Glutamatergic neuron (in vitro differentiated cells): ENCODE measurements around the gene TMEM9B. TPM values are rescaled to one million over a fixed set of nuclear protein-coding genes. Genes with fewer than 3 reads are reported as not detected.
"Not testable (repeated sequence)": the region's sequence is repeated elsewhere in the genome, so short reads cannot be mapped to it uniquely, and the experiment has no call there.

Source experiments
- DNase-seq: peaks from one replicate; pipeline ENCODE4 v3.0.0; 2022
- H3K27ac Mint-ChIP-seq: one replicate; pipeline ENCODE4 v1.8.0; 2020; ENCODE audit warnings: mild to moderate bottlenecking, mixed read lengths, inconsistent platforms; ENCODE audit not compliant: unreplicated experiment
- H3K27me3 Mint-ChIP-seq: one replicate; pipeline ENCODE4 v1.8.0; 2020; ENCODE audit warnings: mild to moderate bottlenecking, moderate library complexity, mixed read lengths, inconsistent platforms; ENCODE audit not compliant: unreplicated experiment
- H3K36me3 Mint-ChIP-seq: one replicate; pipeline ENCODE4 v1.8.0; 2020; ENCODE audit warnings: mild to moderate bottlenecking, mixed read lengths, inconsistent platforms; ENCODE audit not compliant: unreplicated experiment
- H3K4me1 Mint-ChIP-seq: one replicate; pipeline ENCODE4 v1.8.0; 2020; ENCODE audit warnings: mild to moderate bottlenecking, low read depth, mixed read lengths, inconsistent platforms; ENCODE audit not compliant: unreplicated experiment
- H3K4me3 Mint-ChIP-seq: one replicate; pipeline ENCODE4 v1.8.0; 2020; ENCODE audit warnings: mild to moderate bottlenecking, mixed read lengths, inconsistent platforms; ENCODE audit not compliant: unreplicated experiment
- H3K9me3 Mint-ChIP-seq: one replicate; pipeline ENCODE4 v1.8.0; 2020; ENCODE audit warnings: mild to moderate bottlenecking, moderate library complexity, mixed read lengths, inconsistent platforms; ENCODE audit not compliant: unreplicated experiment
- total RNA-seq: library from RNA; stranded (reverse); fragmentation: NEBNext Ultra II Directional; extraction: Animal tissue kit (Norgen Biotek cat#: 25700); gene quantifications from one replicate; pipeline ENCODE4 v1.2.1, GENCODE V29; 2021; ENCODE audit not compliant: unreplicated experiment
- TF ChIP-seq, protein P1 (sequence below): fragments of 200-600 bp; sonication (generic); IDR thresholded peaks from one replicate; pipeline ENCODE4 v1.5.0; 2021; ENCODE audit not compliant: partially characterized antibody, unreplicated experiment

TMEM9B gene
- total RNA-seq, 1 donor from 2014 or later: 31.3 TPM

DNA sequence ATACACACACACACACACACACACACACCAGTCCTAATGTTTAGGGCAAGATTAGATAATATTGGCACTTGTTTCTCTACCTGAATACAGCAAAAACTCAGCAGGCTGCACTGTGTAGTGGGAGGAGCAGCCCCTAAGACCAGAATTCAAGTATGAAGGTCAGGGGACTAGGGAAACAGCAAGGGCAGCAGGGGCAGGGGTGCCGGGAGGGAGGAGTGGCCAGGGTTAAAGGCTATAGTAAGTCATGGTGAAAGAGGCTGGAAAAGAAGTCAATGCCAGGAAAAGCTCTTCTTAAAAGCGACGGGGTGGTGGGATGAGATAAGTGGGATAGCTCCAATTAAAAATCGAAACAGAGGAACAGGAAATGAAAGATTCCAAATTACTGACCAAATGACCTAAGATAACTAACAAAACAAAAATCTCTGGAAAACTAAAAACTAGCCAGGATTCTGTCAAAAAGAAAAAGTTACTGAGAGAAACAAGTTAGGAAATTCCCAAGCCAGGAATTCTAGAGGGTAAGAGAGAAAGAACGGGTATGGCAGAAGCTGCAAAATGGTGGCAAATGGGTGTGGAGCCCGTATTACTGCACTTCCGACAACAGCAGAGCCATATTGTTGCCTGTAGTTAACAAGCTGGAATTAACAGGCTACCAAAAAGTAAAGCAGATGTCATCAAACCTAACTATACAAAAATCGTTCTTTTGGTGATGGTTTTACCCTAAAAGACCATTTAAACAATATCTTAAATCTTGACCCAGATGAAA, 22.7 kb downstream of the TMEM9B start:
- TF ChIP-seq, protein P1, sequence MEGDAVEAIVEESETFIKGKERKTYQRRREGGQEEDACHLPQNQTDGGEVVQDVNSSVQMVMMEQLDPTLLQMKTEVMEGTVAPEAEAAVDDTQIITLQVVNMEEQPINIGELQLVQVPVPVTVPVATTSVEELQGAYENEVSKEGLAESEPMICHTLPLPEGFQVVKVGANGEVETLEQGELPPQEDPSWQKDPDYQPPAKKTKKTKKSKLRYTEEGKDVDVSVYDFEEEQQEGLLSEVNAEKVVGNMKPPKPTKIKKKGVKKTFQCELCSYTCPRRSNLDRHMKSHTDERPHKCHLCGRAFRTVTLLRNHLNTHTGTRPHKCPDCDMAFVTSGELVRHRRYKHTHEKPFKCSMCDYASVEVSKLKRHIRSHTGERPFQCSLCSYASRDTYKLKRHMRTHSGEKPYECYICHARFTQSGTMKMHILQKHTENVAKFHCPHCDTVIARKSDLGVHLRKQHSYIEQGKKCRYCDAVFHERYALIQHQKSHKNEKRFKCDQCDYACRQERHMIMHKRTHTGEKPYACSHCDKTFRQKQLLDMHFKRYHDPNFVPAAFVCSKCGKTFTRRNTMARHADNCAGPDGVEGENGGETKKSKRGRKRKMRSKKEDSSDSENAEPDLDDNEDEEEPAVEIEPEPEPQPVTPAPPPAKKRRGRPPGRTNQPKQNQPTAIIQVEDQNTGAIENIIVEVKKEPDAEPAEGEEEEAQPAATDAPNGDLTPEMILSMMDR: no peak

DNA sequence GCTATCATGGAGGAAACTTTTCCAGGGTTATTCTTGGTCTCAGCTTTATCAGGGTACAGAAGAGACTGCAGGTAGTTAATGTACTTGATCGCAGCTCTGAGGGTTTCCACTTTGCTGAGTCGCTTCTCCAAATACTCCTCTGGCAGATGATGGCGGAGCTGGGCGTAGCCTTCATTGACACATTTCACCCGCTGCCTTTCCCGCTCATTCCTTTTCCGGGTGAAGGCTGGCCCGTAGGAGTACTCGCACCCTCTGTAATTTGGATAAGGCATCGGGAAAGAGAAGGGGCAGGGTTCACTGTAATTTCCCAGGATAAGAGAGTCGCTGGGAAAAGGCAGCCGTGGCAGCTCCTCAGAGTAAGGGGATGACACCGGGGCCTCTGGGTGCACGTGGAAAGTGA, 26.6 kb downstream of the TMEM9B start:
- Mint-ChIP-seq H3K36me3 (no peaks in the 10 kb centered on the region), H3K9me3 (peaks cover 1% of the 10 kb centered on the region), H3K27me3 (peaks cover 2% of the 10 kb centered on the region), H3K4me1 (no peaks in the 10 kb centered on the region), H3K27ac (no peak overlapping the region), H3K4me3 (no peak overlapping the region)
- TF ChIP-seq, protein P1: no peak
- DNase-seq: no peak

More for the DNA sequence above, 22.7 kb downstream of the TMEM9B start:
- Mint-ChIP-seq H3K4me1 (no peaks in the 10 kb centered on the region), H3K4me3 (no peak overlapping the region), H3K27ac (no peak overlapping the region), H3K9me3 (peaks cover 1% of the 10 kb centered on the region), H3K27me3 (peaks cover 2% of the 10 kb centered on the region), H3K36me3 (no peaks in the 10 kb centered on the region)
- no peak for DNase-seq

- Mint-ChIP-seq H3K9me3 (peaks cover 1% of the 10 kb centered on the region), H3K27me3 (peaks cover 2% of the 10 kb centered on the region), H3K4me1 (peaks cover 2% of the 10 kb centered on the region), H3K36me3 (no peaks in the 10 kb centered on the region), H3K27ac (no peak overlapping the region), H3K4me3 (no peak overlapping the region)
- no peak for DNase-seq
- TF ChIP-seq, protein P1: no peak
Observed at GRCh38 chr11:8937159-8937558, 27.1 kb downstream of the TMEM9B start.

DNA sequence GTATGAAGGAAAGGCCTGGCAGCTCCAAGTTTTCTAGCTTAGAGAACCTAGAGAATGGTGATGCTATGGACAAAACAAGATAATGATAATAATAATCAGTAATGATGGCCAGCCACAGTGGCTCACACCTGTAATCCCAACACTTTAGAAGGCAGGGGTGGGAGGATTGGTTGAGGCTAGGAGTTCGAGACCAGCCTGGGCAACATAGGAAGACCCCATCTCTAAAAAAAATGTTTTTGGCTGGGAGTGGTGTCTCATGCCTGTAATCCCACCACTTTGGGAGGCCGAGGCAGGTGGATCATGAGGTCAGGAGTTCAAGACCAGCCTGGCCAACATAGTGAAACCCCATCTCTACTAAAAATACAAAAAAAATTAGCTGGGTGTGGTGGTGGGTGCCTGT, 28.5 kb downstream of the TMEM9B start:
- not testable (repeated sequence) for H3K4me1 Mint-ChIP-seq, H3K4me3 Mint-ChIP-seq, H3K9me3 Mint-ChIP-seq, DNase-seq, H3K27me3 Mint-ChIP-seq, H3K27ac Mint-ChIP-seq, H3K36me3 Mint-ChIP-seq

DNA sequence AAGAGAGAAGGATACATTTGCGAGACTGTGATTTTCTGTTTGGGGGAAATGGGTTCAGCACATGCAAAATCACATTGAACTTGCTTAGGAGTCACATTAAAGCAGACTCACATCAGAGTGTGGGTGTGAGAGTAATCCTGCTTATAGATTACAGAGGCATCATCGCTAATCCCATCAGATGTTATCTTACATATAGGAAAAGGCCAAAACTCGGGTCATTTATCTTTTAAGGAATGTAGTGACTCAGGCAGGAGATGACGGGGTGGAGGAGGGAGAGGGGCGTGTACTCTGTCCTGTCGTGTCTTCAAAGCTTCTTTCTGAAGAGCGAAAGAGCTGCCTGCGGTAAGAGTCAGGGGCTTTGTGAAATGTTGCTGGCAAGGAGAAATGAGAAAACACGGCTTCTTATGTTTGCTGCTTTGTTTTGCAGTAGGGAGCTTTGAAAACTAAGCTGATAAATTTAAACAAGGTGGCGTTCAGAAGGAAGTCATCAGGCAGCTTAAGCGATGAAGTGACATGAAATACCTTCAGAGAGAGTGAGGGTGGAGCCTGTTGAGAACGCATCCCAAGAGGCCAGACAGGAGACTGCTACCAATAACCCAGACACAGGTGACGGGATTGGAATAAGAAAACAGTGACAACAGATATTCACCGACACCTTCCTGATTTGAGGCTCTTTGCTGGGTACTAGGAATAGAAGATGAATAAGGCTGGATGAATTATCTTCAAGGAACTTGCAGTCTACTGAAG, 29.3 kb downstream of the TMEM9B start:
- Mint-ChIP-seq H3K36me3 (no peaks in the 10 kb centered on the region), H3K4me1 (peaks cover 2% of the 10 kb centered on the region), H3K27me3 (peaks cover 2% of the 10 kb centered on the region), H3K9me3 (peaks cover 1% of the 10 kb centered on the region), H3K27ac (no peak overlapping the region), H3K4me3 (no peak overlapping the region)
- no peak for DNase-seq
- TF ChIP-seq, protein P1: no peak
